OCI-LY1 (cell line): ENCODE measurements around the gene CRTC3.

Source experiments
- CTCF ChIP-seq: fragments of 200-600 bp; sonication (generic), shearing (Covaris generic); IDR thresholded peaks from 2 replicates; pipeline ENCODE4 v1.5.1; 2017; ENCODE audit warnings: mild to moderate bottlenecking, antibody characterized with exemption, low read length, moderate library complexity, mixed read lengths
- EZH2 ChIP-seq: fragments of 200-600 bp; sonication (generic), shearing (Covaris generic); IDR thresholded peaks from 2 replicates; pipeline ENCODE4 v1.8.0; 2017; ENCODE audit warnings: borderline replicate concordance, mixed run types, mild to moderate bottlenecking, antibody characterized with exemption, low read length, moderate library complexity, mixed read lengths

GRCh38 chr15:90588427-90588826 lies 58.7 kb downstream of the CRTC3 start:
- TF ChIP-seq CTCF: no peak
- TF ChIP-seq EZH2: no peak
